HG02981 (cell line): ENCODE results near the gene KAZN.

Experiments used
- ATAC-seq: cut with Tn5 transposase; IDR thresholded peaks from one replicate; pipeline ENCODE4 v1.9.1; 2021; ENCODE audit warnings: mild to moderate bottlenecking, moderate library complexity; ENCODE audit not compliant: unreplicated experiment

KAZN gene

DNA sequence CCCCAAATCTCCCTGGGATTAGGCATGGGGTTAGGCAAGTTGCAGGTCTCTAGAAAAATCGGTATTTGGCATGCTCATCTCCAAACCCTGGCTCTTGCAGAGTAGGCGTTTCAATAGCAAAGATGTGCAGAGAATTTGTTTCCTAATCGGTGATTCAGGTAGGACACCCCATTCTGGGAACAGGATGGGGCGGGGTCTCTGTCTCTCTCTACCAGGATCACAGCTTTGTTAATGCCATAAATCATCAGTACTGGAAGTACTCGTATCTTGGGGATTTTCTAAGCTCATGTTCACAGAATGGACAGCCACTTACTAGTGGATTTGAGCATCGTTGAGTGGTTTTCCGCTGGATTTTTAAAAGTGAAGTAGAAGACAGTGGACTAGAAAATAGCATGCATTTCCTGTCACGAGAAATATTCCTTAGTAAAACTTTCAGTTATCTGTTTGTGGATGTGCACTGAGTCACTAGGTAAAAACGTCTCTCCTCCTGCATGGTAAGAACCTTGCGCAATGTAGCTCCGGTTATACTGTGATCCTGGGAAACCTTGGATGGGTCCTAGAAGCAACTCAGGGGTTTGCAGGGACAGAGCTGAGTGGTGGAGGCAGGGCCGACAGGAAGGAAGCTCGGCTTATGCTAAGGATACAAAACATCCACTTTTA is 560.2 kb downstream of the KAZN start:
- ATAC-seq, result no peak

DNA sequence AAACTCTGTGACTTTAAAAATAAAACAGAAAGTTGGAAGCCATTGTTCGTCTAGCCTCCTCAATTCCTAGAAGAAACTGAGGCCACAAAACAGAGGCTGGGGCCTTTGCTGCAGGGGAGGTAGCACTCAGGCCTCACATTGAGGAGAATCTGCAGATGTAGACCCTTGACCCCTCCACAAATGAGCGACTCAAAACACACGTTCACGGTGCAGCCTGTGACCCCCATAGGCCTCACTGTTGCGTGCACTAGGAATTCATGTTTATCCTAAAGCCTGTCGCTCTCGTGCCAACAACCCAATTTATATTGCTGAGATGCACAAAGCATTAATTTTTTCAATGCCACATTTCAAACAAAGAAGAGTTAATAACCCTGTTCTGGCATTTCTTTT is 560.7 kb downstream of the KAZN start:
- no peak for ATAC-seq

GRCh38 chr1:15160626-15161025 is 562.1 kb downstream of the KAZN start:
- ATAC-seq, result no peak

DNA sequence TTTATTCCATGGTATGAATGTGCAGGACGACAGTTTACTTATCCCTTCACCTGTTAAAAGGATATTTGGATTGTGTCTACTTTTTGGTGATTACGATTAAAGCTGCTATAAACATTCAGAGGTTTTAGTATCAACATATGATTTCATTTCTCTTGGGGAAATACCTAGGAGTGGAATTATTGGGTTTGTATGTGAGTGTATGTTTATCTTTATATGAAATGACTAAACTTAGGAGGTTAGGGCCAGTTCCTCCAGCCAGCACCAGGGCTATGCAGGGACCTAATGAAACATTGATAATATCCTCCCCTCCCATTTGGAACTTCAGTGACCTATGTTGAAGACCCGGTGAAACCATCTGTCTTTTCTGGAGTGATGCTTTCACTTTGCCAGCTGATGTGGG is 568.9 kb downstream of the KAZN start:
- ATAC-seq, result no peak
